ENCODE data around the gene CDH4. TPM values are rescaled to one million over a fixed set of nuclear protein-coding genes. Genes with fewer than 3 reads are reported as not detected.

The CDH4 gene
- total RNA-seq, 1 experiment from 2014 or later = not detected

GRCh38 chr20:61303217-61303616 is 51.2 kb downstream of the CDH4 start:
- H3K4me3 ChIP-seq (ENCODE audit: low read length) = no peak overlapping the region
- H3K9me3 ChIP-seq (ENCODE audit: low read length) = no peaks in the 10 kb centered on the region
- no peaks in the 10 kb centered on the region for H3K9me2 ChIP-seq (replicated peaks; ENCODE audit: insufficient read depth, low read length)
- H2AFZ ChIP-seq (ENCODE audit: low read length) = no peak overlapping the region
- no peaks in the 10 kb centered on the region for H3K27me3 ChIP-seq (ENCODE audit: low read length)
- no peak overlapping the region for H3K9ac ChIP-seq (ENCODE audit: low read length)
- H3K4me2 ChIP-seq (ENCODE audit: low read depth, low read length, poor library complexity, severe bottlenecking) = no peak overlapping the region
- no peaks in the 10 kb centered on the region for H3K4me1 ChIP-seq (ENCODE audit: low read length)
- H3K36me3 ChIP-seq (ENCODE audit: insufficient read depth, low read length) = no peaks in the 10 kb centered on the region
- no peak overlapping the region for H3K27ac ChIP-seq (ENCODE audit: low read length)
- no peaks in the 10 kb centered on the region for H3K79me2 ChIP-seq (ENCODE audit: low read length)
- no peak for DNase-seq
- H4K20me1 ChIP-seq (ENCODE audit: insufficient read depth, low read depth, low read length) = no peaks in the 10 kb centered on the region

- Histone ChIP-seq H3K79me2 (ENCODE audit: low read length) (no peaks in the 10 kb centered on the region), H3K9me2 (replicated peaks; ENCODE audit: insufficient read depth, low read length) (no peaks in the 10 kb centered on the region), H4K20me1 (ENCODE audit: insufficient read depth, low read depth, low read length) (no peaks in the 10 kb centered on the region)
Measured at GRCh38 chr20:61303675-61304074, 51.6 kb downstream of the CDH4 start.

GRCh38 chr20:61304750-61305149 is 52.7 kb downstream of the CDH4 start:
- Histone ChIP-seq H3K79me2 (ENCODE audit: low read length) (no peaks in the 10 kb centered on the region), H3K9me2 (replicated peaks; ENCODE audit: insufficient read depth, low read length) (no peaks in the 10 kb centered on the region), H3K27ac (ENCODE audit: low read length) (no peak overlapping the region), H4K20me1 (ENCODE audit: insufficient read depth, low read depth, low read length) (no peaks in the 10 kb centered on the region), H2AFZ (ENCODE audit: low read length) (no peak overlapping the region), H3K27me3 (ENCODE audit: low read length) (no peaks in the 10 kb centered on the region), H3K4me2 (ENCODE audit: low read depth, low read length, poor library complexity, severe bottlenecking) (no peak overlapping the region), H3K9ac (ENCODE audit: low read length) (no peak overlapping the region), H3K4me3 (ENCODE audit: low read length) (no peak overlapping the region), H3K36me3 (ENCODE audit: insufficient read depth, low read length) (no peaks in the 10 kb centered on the region), H3K9me3 (ENCODE audit: low read length) (no peaks in the 10 kb centered on the region), H3K4me1 (ENCODE audit: low read length) (no peaks in the 10 kb centered on the region)
- no peak for DNase-seq

More at GRCh38 chr20:61303675-61304074, 51.6 kb downstream of the CDH4 start:
- Histone ChIP-seq H3K27me3 (ENCODE audit: low read length) (no peaks in the 10 kb centered on the region), H3K36me3 (ENCODE audit: insufficient read depth, low read length) (no peaks in the 10 kb centered on the region), H3K4me2 (ENCODE audit: low read depth, low read length, poor library complexity, severe bottlenecking) (no peak overlapping the region), H2AFZ (ENCODE audit: low read length) (no peak overlapping the region), H3K4me1 (ENCODE audit: low read length) (no peaks in the 10 kb centered on the region), H3K9ac (ENCODE audit: low read length) (no peak overlapping the region), H3K4me3 (ENCODE audit: low read length) (no peak overlapping the region), H3K9me3 (ENCODE audit: low read length) (no peaks in the 10 kb centered on the region), H3K27ac (ENCODE audit: low read length) (no peak overlapping the region)
- no peak for DNase-seq

DNA sequence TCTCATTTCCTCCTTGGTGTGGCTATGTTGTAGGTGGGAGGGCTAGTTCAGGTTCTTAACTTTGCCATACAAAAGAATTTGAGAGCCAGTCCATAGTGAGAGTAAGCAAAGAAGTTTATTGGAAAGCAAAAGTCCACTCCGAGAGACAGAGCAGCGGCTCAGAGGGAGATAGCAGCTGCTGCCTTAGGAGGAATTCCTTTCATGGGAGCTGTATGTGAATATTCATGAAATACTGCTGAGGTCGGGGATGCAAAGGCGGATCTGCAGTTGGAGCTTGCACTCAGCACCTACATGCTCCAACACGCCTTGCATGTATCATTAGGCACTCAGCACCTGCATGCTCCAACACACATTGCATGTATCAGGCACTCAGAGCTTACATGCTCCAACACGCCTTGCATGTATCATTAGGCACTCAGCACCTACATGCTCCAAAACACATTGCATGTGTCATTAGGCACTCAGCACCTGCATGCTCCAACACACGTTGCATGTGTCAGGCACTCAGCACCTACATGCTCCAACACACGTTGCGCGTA is 54.9 kb downstream of the CDH4 start:
- Histone ChIP-seq H3K4me2 (ENCODE audit: low read depth, low read length, poor library complexity, severe bottlenecking) (no peak overlapping the region), H3K9me3 (ENCODE audit: low read length) (no peaks in the 10 kb centered on the region), H4K20me1 (ENCODE audit: insufficient read depth, low read depth, low read length) (no peaks in the 10 kb centered on the region), H3K4me3 (ENCODE audit: low read length) (no peak overlapping the region), H3K9me2 (replicated peaks; ENCODE audit: insufficient read depth, low read length) (no peaks in the 10 kb centered on the region), H3K27me3 (ENCODE audit: low read length) (no peaks in the 10 kb centered on the region), H3K79me2 (ENCODE audit: low read length) (no peaks in the 10 kb centered on the region), H2AFZ (ENCODE audit: low read length) (no peak overlapping the region), H3K36me3 (ENCODE audit: insufficient read depth, low read length) (no peaks in the 10 kb centered on the region), H3K4me1 (ENCODE audit: low read length) (no peaks in the 10 kb centered on the region), H3K9ac (ENCODE audit: low read length) (no peak overlapping the region), H3K27ac (ENCODE audit: low read length) (no peak overlapping the region)
- DNase-seq = no peak

GRCh38 chr20:61307686-61308476 is 55.8 kb downstream of the CDH4 start:
- Histone ChIP-seq H2AFZ (ENCODE audit: low read length) (no peak overlapping the region), H3K4me1 (ENCODE audit: low read length) (no peaks in the 10 kb centered on the region), H3K9me3 (ENCODE audit: low read length) (no peaks in the 10 kb centered on the region), H3K4me2 (ENCODE audit: low read depth, low read length, poor library complexity, severe bottlenecking) (no peak overlapping the region), H3K4me3 (ENCODE audit: low read length) (no peak overlapping the region), H3K27ac (ENCODE audit: low read length) (no peak overlapping the region), H4K20me1 (ENCODE audit: insufficient read depth, low read depth, low read length) (no peaks in the 10 kb centered on the region), H3K9ac (ENCODE audit: low read length) (no peak overlapping the region), H3K79me2 (ENCODE audit: low read length) (no peaks in the 10 kb centered on the region), H3K27me3 (ENCODE audit: low read length) (no peaks in the 10 kb centered on the region), H3K36me3 (ENCODE audit: insufficient read depth, low read length) (no peaks in the 10 kb centered on the region), H3K9me2 (replicated peaks; ENCODE audit: insufficient read depth, low read length) (no peaks in the 10 kb centered on the region)
- DNase-seq = no peak

GRCh38 chr20:61308477-61308774 is 56.4 kb downstream of the CDH4 start:
- Histone ChIP-seq H3K9me2 (replicated peaks; ENCODE audit: insufficient read depth, low read length) (no peaks in the 10 kb centered on the region), H3K9me3 (ENCODE audit: low read length) (no peaks in the 10 kb centered on the region), H3K79me2 (ENCODE audit: low read length) (no peaks in the 10 kb centered on the region), H3K27ac (ENCODE audit: low read length) (no peak overlapping the region), H3K4me2 (ENCODE audit: low read depth, low read length, poor library complexity, severe bottlenecking) (no peak overlapping the region), H3K9ac (ENCODE audit: low read length) (no peak overlapping the region), H2AFZ (ENCODE audit: low read length) (no peak overlapping the region), H3K36me3 (ENCODE audit: insufficient read depth, low read length) (no peaks in the 10 kb centered on the region), H4K20me1 (ENCODE audit: insufficient read depth, low read depth, low read length) (no peaks in the 10 kb centered on the region), H3K4me3 (ENCODE audit: low read length) (no peak overlapping the region), H3K27me3 (ENCODE audit: low read length) (no peaks in the 10 kb centered on the region), H3K4me1 (ENCODE audit: low read length) (no peaks in the 10 kb centered on the region)
- no peak for DNase-seq

DNA sequence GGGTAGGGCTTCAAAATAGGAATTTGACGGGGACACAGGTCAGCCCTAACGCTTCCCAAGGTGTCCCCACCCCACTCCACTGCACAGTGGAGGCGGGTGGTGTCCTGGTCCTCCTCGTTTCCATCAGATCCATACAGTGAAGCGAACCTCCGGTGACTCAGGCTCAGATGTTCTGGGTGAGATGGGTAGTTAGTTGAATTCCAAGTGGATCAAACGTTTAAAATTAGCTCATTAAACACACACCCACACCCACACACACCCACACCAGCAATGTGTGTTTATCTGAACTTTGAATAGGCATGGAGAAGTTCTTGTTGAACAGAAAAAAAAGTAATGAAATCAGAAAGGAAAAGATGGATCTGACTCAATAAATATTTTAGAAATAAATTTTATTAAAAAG is 58.9 kb downstream of the CDH4 start:
- Histone ChIP-seq H3K79me2 (ENCODE audit: low read length) (no peaks in the 10 kb centered on the region), H3K4me1 (ENCODE audit: low read length) (no peaks in the 10 kb centered on the region), H4K20me1 (ENCODE audit: insufficient read depth, low read depth, low read length) (no peaks in the 10 kb centered on the region), H3K9ac (ENCODE audit: low read length) (no peak overlapping the region), H3K4me2 (ENCODE audit: low read depth, low read length, poor library complexity, severe bottlenecking) (no peak overlapping the region), H3K9me2 (replicated peaks; ENCODE audit: insufficient read depth, low read length) (no peaks in the 10 kb centered on the region), H3K27me3 (ENCODE audit: low read length) (no peaks in the 10 kb centered on the region), H3K27ac (ENCODE audit: low read length) (no peak overlapping the region), H2AFZ (ENCODE audit: low read length) (no peak overlapping the region), H3K9me3 (ENCODE audit: low read length) (no peaks in the 10 kb centered on the region), H3K36me3 (ENCODE audit: insufficient read depth, low read length) (no peaks in the 10 kb centered on the region), H3K4me3 (ENCODE audit: low read length) (no peak overlapping the region)
- DNase-seq = no peak

DNA sequence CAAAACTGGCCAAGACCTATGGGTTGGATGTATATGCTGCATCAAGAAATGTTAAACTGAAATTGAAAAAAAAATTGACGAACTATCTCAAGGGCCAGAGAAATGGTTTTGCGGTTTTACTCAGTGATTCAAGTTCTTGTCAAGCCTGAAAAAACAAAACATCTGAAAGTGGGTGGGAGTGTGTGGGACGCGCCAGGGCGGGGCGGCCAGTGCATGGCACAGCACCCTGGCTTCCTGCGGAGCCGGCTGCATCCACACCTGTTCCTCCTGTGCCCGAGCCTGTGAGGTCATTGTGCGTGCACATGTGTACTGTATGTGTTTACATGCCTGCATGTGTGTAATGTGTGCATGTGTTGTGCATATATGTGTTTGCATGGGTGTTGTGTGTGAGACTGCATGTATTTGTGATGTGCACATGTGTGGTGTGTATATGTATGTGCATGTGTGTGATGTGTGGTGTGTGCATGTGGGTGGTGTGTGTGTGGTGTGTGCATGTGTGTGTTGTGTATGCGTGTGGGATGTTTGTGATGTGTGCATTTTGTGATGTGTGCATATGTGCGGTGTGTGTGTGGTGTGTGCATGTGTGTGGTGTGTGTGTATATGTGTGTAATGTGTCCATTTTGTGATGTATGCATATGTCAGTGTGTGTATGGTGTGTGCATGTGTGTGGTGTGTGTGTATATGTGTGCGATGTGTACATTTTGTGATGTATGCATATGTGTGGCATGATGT is 59.8 kb downstream of the CDH4 start:
- no peak overlapping the region for H3K9ac ChIP-seq (ENCODE audit: low read length)
- no peaks in the 10 kb centered on the region for H3K4me1 ChIP-seq (ENCODE audit: low read length)
- no peak for DNase-seq
- H2AFZ ChIP-seq (ENCODE audit: low read length) = no peak overlapping the region
- no peaks in the 10 kb centered on the region for H3K27me3 ChIP-seq (ENCODE audit: low read length)
- H3K27ac ChIP-seq (ENCODE audit: low read length) = no peak overlapping the region
- no peaks in the 10 kb centered on the region for H4K20me1 ChIP-seq (ENCODE audit: insufficient read depth, low read depth, low read length)
- no peaks in the 10 kb centered on the region for H3K36me3 ChIP-seq (ENCODE audit: insufficient read depth, low read length)
- H3K4me2 ChIP-seq (ENCODE audit: low read depth, low read length, poor library complexity, severe bottlenecking) = no peak overlapping the region
- H3K9me3 ChIP-seq (ENCODE audit: low read length) = no peaks in the 10 kb centered on the region
- H3K9me2 ChIP-seq (replicated peaks; ENCODE audit: insufficient read depth, low read length) = no peaks in the 10 kb centered on the region
- H3K79me2 ChIP-seq (ENCODE audit: low read length) = no peaks in the 10 kb centered on the region
- H3K4me3 ChIP-seq (ENCODE audit: low read length) = no peak overlapping the region

All from Karpas-422 (cell line).